ENCODE measurements around the gene CPNE1.

CPNE1 gene

GRCh38 chr20:35598899-35599775, 65.6 kb downstream of the CPNE1 start:
- no peak for DNase-seq (ENCODE audit: low spot score)

GRCh38 chr20:35598476-35598875, 66.2 kb downstream of the CPNE1 start:
- DNase-seq (ENCODE audit: low spot score), result no peak

- DNase-seq (ENCODE audit: low spot score), result no peak
These were observed 67.5 kb downstream of the CPNE1 start for GRCh38 chr20:35597186-35597585.

GRCh38 chr20:35595901-35596300, 68.8 kb downstream of the CPNE1 start:
- DNase-seq (ENCODE audit: low spot score), result no peak

GRCh38 chr20:35595456-35595855, 69.2 kb downstream of the CPNE1 start:
- no peak for DNase-seq (ENCODE audit: low spot score)

- no peak for DNase-seq (ENCODE audit: low spot score)
These were observed 72.2 kb downstream of the CPNE1 start for GRCh38 chr20:35592339-35592974.

- no peak for DNase-seq (ENCODE audit: low spot score)
These were observed 76.3 kb downstream of the CPNE1 start for GRCh38 chr20:35588397-35588796.

- DNase-seq (ENCODE audit: low spot score), result no peak
These were observed 77.3 kb downstream of the CPNE1 start for GRCh38 chr20:35587436-35587835.

- no peak for DNase-seq (ENCODE audit: low spot score)
These were observed 77.8 kb downstream of the CPNE1 start for GRCh38 chr20:35586751-35587425.

- no peak for DNase-seq (ENCODE audit: low spot score)
These were observed 80.8 kb downstream of the CPNE1 start for GRCh38 chr20:35583636-35584560.

GRCh38 chr20:35582741-35583404, 81.8 kb downstream of the CPNE1 start:
- no peak for DNase-seq (ENCODE audit: low spot score)

GRCh38 chr20:35582131-35582530, 82.6 kb downstream of the CPNE1 start:
- DNase-seq (ENCODE audit: low spot score), result no peak

- DNase-seq (ENCODE audit: low spot score), result no peak
These were observed 85.5 kb downstream of the CPNE1 start for GRCh38 chr20:35579196-35579595.

GRCh38 chr20:35578469-35578868, 86.2 kb downstream of the CPNE1 start:
- DNase-seq (ENCODE audit: low spot score), result no peak

GRCh38 chr20:35576816-35577215, 87.9 kb downstream of the CPNE1 start:
- no peak for DNase-seq (ENCODE audit: low spot score)
